Esophagus squamous epithelium (tissue), 4 donors: ENCODE measurements around the gene RAB17.

Experiments used
- CTCF ChIP-seq, 6 experiments: fragments of 450-650 bp in 4 of 6; fragments of 200-600 bp in 2 of 6; sonication (generic) in 2 of 6; IDR thresholded peaks; one replicate each; pipeline ENCODE4 v1.5.1; 2016 to 2019; ENCODE audit warnings: antibody characterized with exemption in 6 of 6, mild to moderate bottlenecking in 4 of 6, moderate library complexity in 4 of 6
- POLR2A ChIP-seq, 4 donors: fragments of 450-650 bp; IDR thresholded peaks; one replicate each; pipeline ENCODE4 v1.6.1; 2017; ENCODE audit warnings: antibody characterized with exemption in 4 of 4, mild to moderate bottlenecking in 4 of 4, moderate library complexity in 3 of 4

- TF ChIP-seq CTCF (IDR thresholded peaks at IDR 0.05) (no peak), POLR2A (IDR thresholded peaks at IDR 0.05) (no peak)
Observed at GRCh38 chr2:237532160-237532559, 58.4 kb downstream of the RAB17 start.
